SIG-M5 treated with dmso at 0.1 percent for 504 hours (cell line): ENCODE measurements around the gene LAMC3.
"Not testable (repeated sequence)": the region's sequence is repeated elsewhere in the genome, so short reads cannot be mapped to it uniquely, and the experiment has no call there.

Experiments used
- DNase-seq: peaks from one replicate; lab custom pipeline; 2025; ENCODE audit not compliant: unreplicated experiment; lab: John Stamatoyannopoulos, UW

LAMC3 gene

DNA sequence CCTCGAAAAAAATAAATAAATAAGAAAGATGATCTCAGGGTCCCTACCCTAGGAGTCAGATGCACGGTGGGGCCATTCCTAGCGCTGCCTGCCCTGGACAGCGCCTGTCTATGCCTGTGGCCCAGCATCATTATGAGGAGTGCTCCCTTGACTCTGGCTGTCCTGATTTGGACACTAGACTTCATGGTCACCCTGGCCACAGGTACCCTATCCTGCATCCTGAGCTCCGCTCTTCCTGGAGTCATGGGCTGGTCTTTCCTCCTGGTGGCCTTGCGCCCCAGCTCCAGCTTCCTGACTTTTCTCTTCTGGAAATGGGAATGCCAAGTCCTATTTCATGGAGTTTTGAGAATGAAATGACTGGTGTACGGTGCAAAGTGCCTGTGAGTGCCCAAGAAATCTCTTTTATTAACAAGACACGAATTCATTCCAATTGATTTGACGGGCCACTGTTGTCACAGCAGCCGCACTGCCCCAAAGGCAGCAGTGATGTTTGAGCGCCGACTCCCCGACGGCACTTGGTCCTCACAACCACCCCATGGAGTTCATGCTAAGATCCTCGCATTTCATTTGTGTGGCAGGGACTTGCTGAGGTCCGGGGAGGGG is 86.8 kb downstream of the LAMC3 start:
- no peak for DNase-seq

DNA sequence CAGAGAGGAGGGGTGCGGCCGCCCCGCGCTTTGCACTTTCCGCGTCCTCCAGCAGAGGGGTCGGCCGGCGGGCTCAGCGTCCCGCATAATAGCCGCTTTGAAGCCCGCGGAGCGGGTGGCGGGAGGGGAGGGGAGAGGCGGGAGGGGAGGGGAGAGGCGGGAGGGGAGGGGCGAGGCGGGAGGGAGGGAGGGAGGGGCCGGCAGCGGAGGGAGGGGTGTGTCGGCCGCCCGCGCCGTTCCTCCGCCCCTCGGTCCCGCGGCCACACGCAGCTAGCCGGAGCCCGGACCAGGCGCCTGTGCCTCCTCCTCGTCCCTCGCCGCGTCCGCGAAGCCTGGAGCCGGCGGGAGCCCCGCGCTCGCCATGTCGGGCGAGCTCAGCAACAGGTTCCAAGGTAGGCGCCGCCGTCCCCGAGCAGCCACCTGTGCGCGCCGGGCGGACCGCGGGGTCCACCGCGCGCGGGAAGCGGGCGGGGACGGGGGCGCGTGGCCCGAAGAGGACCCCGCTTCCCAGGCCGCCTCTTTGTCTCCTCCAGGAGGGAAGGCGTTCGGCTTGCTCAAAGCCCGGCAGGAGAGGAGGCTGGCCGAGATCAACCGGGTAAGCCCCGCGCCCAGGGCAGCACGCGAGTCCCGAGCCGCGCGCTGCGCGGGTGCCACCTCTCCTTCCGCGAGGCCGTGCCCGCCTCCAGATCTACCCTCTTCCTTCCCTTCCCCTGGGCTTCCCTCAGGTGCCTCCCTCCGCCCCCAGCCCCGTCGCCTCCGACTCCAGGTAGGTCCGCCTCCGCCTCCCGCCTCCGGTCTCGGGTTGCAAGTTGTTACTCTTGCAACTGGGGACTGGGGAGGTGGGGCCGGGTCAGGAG is 87.5 kb downstream of the LAMC3 start, which contains the start of gene AIF1L:
Gene AIF1L, plus strand, starts transcription at position 263 of the 857 bp plus-strand sequence. Its CDS starts 99 bp downstream, at position 362.
- no peak for DNase-seq

DNA sequence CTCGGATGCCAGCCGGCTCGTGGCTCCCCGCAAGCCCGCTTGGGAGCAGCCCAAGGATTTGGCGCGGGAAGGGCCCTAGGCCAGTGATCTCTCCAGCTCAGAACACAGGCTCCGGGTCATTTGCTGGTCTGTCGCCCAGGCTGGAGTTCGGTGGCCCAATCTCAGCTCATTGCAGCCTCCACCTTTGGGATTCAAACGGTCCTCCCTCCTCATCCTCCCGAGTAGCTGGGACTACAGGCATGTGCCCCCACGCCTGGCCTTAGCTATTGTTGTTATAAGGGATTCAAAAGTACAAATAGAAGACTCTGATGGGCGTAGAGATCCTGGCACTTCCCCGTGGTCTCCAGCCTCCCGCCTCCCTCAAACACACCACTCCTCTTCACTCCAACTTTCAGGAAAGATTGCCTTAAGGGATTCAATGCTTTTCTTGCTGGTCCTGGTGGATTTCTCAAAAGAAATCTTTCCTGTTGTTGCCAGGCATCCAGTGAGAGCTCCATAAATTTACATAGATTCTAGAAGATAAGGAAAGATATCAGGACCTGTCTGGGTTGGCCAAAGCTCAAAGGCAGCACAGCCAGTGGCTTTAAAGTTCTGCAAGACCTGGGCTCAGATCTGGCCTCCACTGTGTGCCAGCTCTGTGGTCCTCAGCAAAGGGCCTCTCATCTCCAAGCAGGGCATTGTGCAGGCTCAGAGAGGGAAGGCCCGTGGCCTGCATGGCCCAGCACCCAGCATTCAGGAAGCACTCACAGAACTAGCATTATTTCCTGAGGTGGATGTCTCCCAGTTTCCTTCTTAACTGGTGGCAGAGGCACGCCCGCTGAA is 88.4 kb downstream of the LAMC3 start:
- no peak for DNase-seq

DNA sequence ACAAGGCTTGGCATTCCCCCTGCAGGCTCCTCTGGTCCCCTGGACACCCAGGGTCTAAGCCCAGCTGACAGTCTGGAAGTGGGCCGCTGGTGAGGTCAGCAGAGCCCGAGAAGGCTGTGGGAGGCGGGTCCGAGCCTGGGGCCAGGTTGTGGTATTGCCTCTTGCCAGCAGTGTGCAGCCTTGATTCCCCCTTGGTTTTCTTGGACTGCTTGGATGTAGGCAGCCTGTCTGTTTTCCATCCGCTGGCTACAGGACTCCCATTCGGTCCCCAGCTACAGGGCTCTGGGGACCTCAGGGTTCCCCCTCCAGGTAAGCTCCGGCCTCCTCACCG is 88.9 kb downstream of the LAMC3 start:
- DNase-seq = no peak

DNA sequence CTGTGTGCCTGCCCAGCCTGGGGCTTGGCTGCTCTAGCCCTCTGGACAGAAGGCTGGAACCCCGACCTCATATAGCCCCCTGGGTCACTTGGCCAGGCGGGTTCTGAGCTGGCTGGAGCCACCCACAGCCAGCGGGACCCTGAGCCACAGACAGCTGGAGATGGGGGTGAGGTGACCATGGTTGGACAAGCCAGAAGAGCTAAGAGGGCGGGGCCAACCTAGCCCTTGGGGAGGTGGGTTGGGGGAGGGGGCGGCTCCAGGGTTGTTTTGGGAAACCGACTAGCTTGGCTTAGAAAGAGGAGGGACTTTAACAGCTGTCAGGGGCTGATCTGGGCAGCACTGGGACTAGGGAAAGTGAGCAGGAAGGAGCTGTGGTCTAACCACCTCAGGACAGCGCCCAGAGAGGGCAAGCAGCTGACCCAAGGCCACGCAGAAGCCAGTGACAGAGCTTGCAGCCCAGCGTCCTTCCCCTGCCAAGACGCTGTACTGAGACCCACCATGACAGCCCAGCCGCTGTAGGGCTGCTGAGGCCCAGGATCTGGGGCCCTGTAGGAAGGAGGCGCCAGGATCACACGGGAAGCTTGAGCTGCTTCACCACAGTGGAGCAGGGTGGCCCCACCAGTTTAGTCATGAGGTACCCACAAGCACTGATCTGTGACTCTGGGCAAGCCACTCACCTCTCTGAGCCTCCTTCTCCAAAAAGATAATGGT is 89.6 kb downstream of the LAMC3 start:
- no peak for DNase-seq

DNA sequence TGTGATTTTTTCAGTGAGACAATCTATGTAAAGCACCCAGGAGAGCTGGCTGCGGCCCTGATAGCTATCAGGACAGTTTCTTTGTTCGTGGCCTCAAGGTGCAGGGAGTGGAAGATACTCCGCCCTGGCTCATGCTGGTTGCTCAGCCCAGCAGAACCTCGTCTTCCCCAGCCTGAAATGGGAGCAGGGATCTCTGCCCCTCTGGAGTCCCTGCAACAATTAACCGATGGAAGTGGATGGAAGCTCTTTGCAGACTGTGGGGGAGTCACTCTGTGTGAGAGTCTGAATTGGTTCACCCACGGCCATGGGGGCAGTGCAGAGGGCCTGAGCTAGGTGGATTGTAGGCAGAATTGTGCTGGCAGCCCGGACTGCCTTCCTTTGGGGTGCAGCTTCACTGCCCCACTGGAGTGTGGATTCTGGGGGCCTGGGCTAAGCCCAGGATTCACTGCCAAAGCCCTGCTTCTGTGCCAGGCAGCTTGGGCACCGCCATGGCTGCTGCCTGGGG is 90.2 kb downstream of the LAMC3 start:
- DNase-seq = no peak

DNA sequence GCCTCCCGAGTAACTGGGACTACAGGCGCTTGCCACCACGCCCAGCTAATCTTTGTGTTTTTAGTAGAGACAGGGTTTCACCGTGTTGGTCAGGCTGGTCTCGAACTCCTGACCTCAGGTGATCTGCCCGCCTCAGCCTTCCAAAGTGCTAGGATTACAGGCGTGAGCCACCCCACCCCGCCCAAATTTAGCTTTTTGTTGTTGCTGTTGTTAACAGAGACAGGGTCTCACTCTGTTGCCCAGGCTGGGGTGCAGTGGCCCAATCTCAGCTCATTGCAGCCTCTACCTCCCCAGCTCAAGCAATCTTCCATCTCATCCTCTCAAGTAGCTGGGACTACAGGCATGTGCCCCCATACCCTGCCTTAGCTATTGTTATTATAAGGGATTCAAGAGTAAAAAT is 90.9 kb downstream of the LAMC3 start:
- not testable (repeated sequence) for DNase-seq

DNA sequence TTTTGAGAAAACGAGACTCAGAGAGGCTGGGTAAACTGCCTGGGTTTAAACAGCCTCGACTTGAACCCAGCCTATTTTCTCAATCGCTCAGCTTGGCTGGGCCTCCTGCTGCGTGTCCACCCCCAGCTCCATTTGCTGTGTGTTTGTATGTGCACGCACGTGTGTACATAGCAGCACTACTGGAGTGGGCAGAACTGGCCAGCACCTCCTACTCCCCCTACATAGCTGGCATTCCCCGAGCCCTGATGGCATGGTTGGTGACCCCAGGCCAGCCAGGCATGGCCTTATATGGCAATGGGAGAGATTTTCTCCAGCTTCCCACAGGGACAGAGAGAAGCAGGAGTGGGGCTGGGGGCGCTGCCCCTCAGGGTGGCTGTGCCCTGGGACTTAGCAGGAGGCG is 91.5 kb downstream of the LAMC3 start:
- no peak for DNase-seq

DNA sequence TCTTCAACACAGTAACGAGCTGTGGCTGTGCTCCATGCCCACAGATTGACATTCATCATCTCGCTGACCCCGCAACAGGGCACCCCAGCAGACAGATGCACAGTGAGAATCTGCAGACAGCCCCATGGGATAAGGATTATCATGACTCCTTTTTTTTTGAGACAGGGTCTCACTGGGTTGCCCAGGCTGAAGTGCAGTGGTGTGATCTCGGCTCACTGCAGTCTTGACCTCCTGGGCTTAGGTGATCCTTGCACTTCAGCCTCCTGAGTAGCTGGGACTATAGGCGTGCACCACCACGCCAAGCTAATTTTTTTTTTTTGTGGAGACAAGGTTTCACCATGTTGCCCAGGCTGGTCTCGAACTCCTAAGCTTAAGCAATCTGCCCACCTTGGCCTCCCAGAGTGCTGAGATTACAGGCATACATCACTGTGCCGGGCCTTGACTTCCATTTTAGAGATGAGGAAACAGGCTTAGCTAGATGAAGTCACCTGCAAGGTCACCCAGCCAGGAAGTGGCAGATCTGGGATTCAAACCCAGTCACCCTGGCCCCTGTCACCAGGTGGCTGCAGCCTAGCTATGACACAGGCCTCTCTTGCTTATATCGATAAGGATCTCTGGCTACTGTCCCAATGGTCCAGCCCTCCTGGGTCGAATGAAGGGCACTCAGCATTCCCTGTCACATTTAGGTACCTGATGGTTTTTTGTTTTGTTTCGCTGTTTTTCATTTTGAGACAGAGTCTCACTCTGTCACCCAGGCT is 92.4 kb downstream of the LAMC3 start:
- no peak for DNase-seq

DNA sequence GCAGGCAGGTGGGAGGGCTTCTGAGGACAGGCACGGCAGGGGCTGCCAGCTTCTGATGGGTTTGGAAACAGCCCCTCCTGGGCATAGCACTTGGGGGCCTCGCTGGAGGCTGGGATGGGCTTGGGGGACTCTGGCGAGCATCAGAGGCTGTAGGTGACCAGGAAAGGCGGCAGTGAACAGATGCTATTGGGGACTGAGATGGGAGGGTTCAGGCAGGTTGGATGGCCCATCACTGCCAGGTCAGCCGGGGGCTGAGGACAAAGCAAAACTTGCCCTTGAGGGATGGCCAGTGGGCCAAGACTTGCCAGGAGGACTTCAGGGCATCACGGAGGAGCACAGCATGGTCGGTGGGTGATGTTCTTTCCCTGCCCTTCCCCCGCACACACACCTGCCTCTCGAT is 94.0 kb downstream of the LAMC3 start:
- DNase-seq = no peak

DNA sequence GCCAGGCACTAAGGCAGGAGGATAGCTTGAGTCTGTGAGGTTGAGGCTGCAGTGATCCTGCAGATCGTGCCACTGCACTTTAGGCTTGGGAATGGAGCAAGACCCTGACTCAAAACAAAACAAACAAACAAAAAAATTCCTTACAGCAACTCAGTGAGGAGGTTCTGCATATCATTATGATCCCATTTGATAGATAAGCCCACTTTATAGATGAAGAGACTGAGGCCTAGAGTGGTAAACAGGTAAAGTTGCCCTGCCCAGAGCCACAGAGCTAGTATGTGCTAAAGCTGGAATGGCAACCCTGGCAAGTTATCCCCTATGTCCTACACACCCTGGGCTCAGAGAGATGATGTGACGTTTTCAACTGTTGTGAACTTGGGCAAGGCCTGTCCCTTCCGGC is 94.6 kb downstream of the LAMC3 start:
- DNase-seq = no peak

DNA sequence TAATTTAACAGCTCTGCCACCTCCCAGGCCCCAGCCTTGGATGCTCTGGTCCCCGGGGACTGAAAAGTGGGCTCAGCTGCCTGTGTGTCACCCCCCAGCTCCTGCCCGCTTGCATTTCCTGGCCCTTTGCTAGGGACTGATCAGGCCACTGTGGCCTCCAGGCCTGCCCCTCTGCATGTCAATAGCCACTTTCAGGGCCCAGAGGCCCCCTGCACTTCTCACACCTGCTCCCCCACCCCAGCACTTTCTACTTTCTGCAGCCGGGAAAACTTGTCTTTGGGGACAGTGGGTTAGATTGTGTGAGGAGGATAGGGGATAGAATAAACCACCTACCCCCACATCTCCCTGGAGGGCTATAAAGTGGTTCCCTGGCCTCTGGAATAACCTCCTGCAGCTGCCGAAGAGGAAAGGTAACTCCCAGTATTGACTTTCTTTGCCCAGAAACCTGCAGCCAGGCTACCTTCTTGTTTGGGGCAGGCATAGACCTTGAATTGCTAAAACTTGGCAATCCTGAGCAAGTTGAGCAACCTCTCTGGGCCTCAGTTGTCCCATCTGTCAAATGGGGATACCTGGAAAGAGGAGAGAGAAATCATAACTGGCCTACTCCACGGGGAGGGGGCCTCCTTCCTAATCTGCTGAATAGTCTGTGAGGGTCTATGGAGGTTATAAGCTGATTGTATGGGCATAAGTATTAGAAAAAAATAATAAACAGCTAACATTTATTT is 95.2 kb downstream of the LAMC3 start:
- DNase-seq = no peak

DNA sequence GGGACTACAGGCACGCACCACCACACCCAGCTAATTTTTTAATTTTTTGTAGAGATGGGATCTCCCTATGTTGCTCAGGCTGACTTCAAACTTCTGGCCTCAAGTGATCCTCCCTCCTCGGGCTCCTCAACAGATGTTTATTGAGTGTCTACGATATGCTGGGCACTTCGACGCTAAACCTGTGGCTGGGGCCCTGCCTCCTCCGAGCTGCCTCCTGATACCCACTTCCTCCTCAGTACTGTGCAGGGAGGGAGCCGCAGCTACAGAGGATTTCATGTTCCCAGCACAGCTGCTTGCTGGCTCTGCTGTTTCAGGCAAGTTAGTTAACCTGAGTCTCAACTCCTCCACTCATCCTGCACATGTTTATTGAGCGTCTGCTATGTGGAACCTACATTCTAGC is 97.0 kb downstream of the LAMC3 start:
- DNase-seq = peak; percentile 27

DNA sequence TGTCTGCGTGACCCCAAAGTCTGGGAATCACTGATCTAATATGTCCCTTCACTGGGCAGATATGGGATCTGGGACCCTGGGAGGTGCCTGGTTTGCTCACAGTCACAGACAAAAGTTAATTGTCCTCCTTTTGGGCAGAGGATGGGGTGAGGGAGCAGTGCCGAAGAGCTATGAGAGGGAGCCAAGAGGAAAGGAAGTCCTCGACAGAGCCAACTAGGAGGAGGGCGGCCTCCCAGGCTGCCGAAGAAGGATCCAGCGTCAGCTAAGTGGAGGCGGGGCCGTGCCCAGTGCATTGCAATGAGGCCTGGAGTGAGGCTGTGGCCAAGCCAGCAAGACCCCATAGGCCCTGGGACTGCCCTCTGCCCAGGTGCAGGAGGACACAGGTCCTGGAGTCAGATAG is 98.8 kb downstream of the LAMC3 start:
- DNase-seq = no peak

DNA sequence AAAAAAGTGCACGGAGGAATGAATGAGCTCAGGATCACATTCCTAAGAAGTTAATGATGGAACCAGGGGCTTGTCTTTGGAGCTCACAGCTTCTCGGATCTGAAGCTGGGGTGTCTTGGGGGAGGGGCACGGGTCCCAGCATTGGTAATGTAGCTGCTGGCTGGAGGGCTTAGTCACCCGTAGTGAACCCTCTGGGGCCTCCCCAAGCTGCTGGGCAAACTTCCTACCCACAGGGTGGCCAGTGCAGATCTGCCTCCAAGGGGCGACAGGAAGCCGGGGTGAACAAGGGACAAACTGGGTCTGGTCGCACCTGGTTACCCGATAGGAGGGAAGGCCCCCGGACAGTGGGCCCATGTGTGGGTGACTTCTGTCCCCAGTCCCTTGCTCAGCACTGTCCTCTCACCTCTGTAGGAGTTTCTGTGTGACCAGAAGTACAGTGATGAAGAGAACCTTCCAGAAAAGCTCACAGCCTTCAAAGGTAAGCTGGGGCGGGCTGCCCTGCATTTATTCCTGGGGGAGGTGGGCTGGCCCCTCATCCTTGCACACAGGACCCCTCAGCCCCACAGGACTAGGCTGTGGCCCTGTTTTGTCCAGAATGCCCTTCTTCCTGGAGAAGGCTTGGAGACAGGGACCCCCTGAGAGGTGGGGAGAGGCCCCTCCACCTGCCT is 102.3 kb downstream of the LAMC3 start:
- DNase-seq = no peak

DNA sequence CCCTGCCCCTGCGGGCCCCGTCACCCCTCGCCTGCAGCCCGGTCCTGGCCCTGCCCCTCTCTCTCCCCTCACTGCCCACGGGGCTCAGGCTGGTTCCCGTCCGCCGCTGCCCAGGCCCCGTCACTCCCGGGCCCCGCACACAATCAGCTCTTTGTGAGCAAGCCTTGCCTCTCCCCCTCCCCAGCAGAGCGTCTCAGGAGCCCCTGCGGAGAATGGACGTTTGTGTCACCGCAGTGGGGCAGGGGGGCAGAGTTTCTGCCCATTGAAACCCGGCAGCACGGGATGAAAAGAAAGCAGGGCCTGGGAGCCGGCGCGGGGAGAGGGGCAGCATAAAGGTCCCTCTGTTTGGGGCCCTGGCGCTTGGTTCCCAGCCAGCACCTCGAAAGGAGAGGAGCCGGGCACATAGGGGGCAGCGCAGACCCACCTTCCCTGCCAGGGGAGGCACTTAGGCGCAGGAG is 102.9 kb downstream of the LAMC3 start:
- no peak for DNase-seq

DNA sequence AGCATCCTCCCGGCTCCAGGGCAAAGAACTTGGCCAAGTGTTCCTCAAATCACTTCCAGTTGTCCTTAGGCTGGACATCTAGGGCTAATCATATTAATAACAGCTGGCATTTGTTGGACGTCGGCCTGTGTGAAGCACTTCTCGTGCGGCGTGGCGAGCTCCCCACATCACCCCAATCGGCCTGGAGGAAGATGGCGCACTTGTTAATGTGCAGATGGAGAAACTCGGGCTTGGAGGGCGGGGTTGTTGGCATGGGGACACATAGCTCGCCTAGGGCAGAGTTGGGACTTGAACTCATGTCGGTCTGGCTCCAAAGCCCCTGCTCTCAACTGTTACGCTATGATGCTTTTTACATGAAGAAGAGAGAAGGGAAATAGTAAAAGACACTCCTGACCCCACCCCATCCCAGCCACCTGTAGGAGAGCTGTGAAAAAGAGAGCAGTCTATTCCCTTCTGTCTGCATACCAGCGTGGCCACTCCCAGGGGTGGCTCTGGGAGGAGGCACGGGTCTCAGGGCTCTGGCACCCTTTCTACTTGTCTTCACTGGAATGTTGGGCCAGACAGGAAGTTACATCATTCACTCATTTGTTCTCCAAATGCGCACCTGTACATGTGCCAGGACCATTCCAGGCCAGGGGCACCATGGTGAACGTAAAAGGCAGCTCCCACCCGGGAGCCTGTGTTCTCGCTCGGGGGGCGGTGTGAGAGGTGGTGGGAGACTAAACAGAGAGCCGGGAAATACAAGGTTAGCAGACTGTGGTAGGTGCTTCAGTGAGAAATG is 103.6 kb downstream of the LAMC3 start:
- no peak for DNase-seq

DNA sequence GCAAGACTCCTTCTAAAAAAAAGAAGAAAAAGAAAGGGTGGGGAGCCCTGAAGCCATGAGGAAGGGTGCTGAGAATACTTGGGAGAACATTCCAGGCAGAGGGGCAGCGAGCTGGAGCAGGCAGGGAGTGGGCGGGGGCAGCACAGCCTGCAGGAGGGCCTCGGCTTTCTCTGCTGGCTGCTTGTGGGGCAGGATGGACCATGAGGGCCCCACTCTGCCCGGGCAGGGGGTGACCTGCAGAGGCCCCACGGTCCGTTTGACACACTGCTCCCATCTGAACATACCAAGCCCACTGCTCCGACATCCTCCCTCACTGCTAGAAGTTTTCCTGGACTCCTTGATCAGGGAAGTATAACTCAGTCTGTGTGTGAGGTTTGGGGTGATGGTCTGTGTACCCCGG is 104.7 kb downstream of the LAMC3 start:
- no peak for DNase-seq
